ENCODE results near the gene PDAP1. TPM values are rescaled to one million over a fixed set of nuclear protein-coding genes. Genes with fewer than 3 reads are reported as not detected.
"Not testable (repeated sequence)": the region's sequence is repeated elsewhere in the genome, so short reads cannot be mapped to it uniquely, and the experiment has no call there.

Gene PDAP1
- total RNA-seq, 4 donors from 2014 or later = 65.4 to 107 (median 68.8) TPM

GRCh38 chr7:99437946-99438572 lies 29.7 kb upstream of the PDAP1 start:
- Histone ChIP-seq H3K9me3 (no peaks in the 10 kb centered on the region), H3K27ac (peak overlapping the region; percentile 78 to 95 (median 88)), H3K36me3 (peaks cover 0 to 32% (median 4%) of the 10 kb centered on the region in 3 donors), H3K27me3 (no peaks in the 10 kb centered on the region), H3K4me1 (peaks cover 0 to 55% (median 29%) of the 10 kb centered on the region in 4 donors), H3K4me3 (peak overlapping the region; percentile 83 to 99 (median 99))
- WGBS, 2 donors = 19 to 25% methylated on average over 14 to 16 of the region's 20 CpGs
- TF ChIP-seq EP300 (IDR thresholded peaks at IDR 0.05) = no peak
- no peak for TF ChIP-seq POLR2A (IDR thresholded peaks at IDR 0.05)
- TF ChIP-seq CTCF (IDR thresholded peaks at IDR 0.05) = no peak
- no peak for DNase-seq (ENCODE audit: low spot score in 2 of 2)

- peaks cover 0 to 18% (median 6%) of the 10 kb centered on the region in 4 donors for H3K4me1 ChIP-seq
- no peaks in the 10 kb centered on the region for H3K27me3 ChIP-seq
- no peaks in the 10 kb centered on the region for H3K9me3 ChIP-seq
- H3K4me3 ChIP-seq = no peak overlapping the region
- peaks cover 0 to 77% (median 15%) of the 10 kb centered on the region in 3 donors for H3K36me3 ChIP-seq
- no peak for TF ChIP-seq CTCF (IDR thresholded peaks at IDR 0.05)
- no peak for TF ChIP-seq EP300 (IDR thresholded peaks at IDR 0.05)
- no peak for TF ChIP-seq POLR2A (IDR thresholded peaks at IDR 0.05)
- no peak for DNase-seq (ENCODE audit: low spot score in 2 of 2)
- WGBS, 2 donors = 93 to 95% methylated on average over 3 to 9 of the region's 9 CpGs
- no peak overlapping the region for H3K27ac ChIP-seq
These were observed 24.8 kb upstream of the PDAP1 start for GRCh38 chr7:99433158-99433557.

- DNase-seq (ENCODE audit: low spot score in 2 of 2); H3K27me3 ChIP-seq; H3K9me3 ChIP-seq; H3K4me3 ChIP-seq; H3K4me1 ChIP-seq; H3K27ac ChIP-seq: not testable (repeated sequence)
- 86 to 92% methylated on average over 13 of the region's 13 CpGs for WGBS, 2 donors
- peaks cover 0 to 83% (median 15%) of the 10 kb centered on the region in 3 donors for H3K36me3 ChIP-seq
These were observed 23.6 kb upstream of the PDAP1 start for GRCh38 chr7:99431756-99432540.

GRCh38 chr7:99429756-99430155 lies 21.4 kb upstream of the PDAP1 start:
- 82 to 90% methylated on average over 3 to 8 of the region's 8 CpGs for WGBS, 2 donors
- peaks cover 0 to 92% (median 21%) of the 10 kb centered on the region in 3 donors for H3K36me3 ChIP-seq

GRCh38 chr7:99428972-99429566 lies 20.7 kb upstream of the PDAP1 start:
- 85 to 87% methylated on average over 10 of the region's 10 CpGs for WGBS, 2 donors

More at GRCh38 chr7:99429756-99430155, 21.4 kb upstream of the PDAP1 start:
- no peak overlapping the region for H3K4me3 ChIP-seq
- no peak overlapping the region for H3K27ac ChIP-seq
- H3K27me3 ChIP-seq = no peaks in the 10 kb centered on the region
- TF ChIP-seq POLR2A (IDR thresholded peaks at IDR 0.05) = no peak
- no peak for TF ChIP-seq EP300 (IDR thresholded peaks at IDR 0.05)
- TF ChIP-seq CTCF (IDR thresholded peaks at IDR 0.05) = no peak
- DNase-seq (ENCODE audit: low spot score in 2 of 2) = no peak
- H3K9me3 ChIP-seq = no peaks in the 10 kb centered on the region
- no peaks in the 10 kb centered on the region for H3K4me1 ChIP-seq

More at GRCh38 chr7:99428972-99429566, 20.7 kb upstream of the PDAP1 start:
- Histone ChIP-seq H3K9me3 (no peaks in the 10 kb centered on the region), H3K4me1 (no peaks in the 10 kb centered on the region), H3K27ac (no peak overlapping the region), H3K36me3 (peaks cover 0 to 92% (median 24%) of the 10 kb centered on the region in 3 donors), H3K4me3 (no peak overlapping the region), H3K27me3 (no peaks in the 10 kb centered on the region)
- DNase-seq (ENCODE audit: low spot score in 2 of 2) = no peak
- TF ChIP-seq EP300 (IDR thresholded peaks at IDR 0.05) (no peak), CTCF (IDR thresholded peaks at IDR 0.05) (no peak), POLR2A (IDR thresholded peaks at IDR 0.05) (no peak)

Data from tibial nerve (tissue), 4 donors.